Right forelimb (tissue), 1 donor: ENCODE results near the gene PRF1.

Experiments used
- DNase-seq: peaks from one replicate; pipeline ENCODE4 v3.0.0-alpha.2; 2018

The PRF1 gene

GRCh38 chr10:70575874-70576802 is 26.4 kb downstream of the PRF1 start:
- DNase-seq, result no peak

- no peak for DNase-seq
Observed at GRCh38 chr10:70575486-70575873, 27.1 kb downstream of the PRF1 start.

- DNase-seq, result peak; percentile 13
Observed at GRCh38 chr10:70573599-70574506, 28.7 kb downstream of the PRF1 start.

GRCh38 chr10:70571636-70572439 is 30.7 kb downstream of the PRF1 start:
- DNase-seq, result no peak

- DNase-seq, result no peak
Observed at GRCh38 chr10:70571236-70571635, 31.3 kb downstream of the PRF1 start.

GRCh38 chr10:70568781-70569495 is 33.6 kb downstream of the PRF1 start:
- DNase-seq, result no peak

GRCh38 chr10:70568113-70568512 is 34.4 kb downstream of the PRF1 start:
- no peak for DNase-seq

- peak; percentile 39 for DNase-seq
Observed at GRCh38 chr10:70567603-70568002, 34.9 kb downstream of the PRF1 start.

- DNase-seq, result peak; percentile 31
Observed at GRCh38 chr10:70566515-70567290, 35.8 kb downstream of the PRF1 start.

GRCh38 chr10:70565556-70566514 is 36.7 kb downstream of the PRF1 start:
- DNase-seq, result peak; percentile 42

GRCh38 chr10:70564901-70565351 is 37.6 kb downstream of the PRF1 start:
- no peak for DNase-seq

GRCh38 chr10:70564113-70564725 is 38.3 kb downstream of the PRF1 start:
- DNase-seq, result peak; percentile 36

GRCh38 chr10:70563230-70563629 is 39.3 kb downstream of the PRF1 start:
- peak; percentile 42 for DNase-seq

GRCh38 chr10:70562036-70562755 is 40.3 kb downstream of the PRF1 start:
- peak; percentile 73 for DNase-seq

- DNase-seq, result no peak
Observed at GRCh38 chr10:70561558-70561957, 41.0 kb downstream of the PRF1 start.

- DNase-seq, result peak; percentile 73
Observed at GRCh38 chr10:70561070-70561469, 41.5 kb downstream of the PRF1 start.

- DNase-seq, result peak; percentile 50
Observed at GRCh38 chr10:70560511-70560941, 42.0 kb downstream of the PRF1 start.

- DNase-seq, result peak; percentile 37
Observed at GRCh38 chr10:70559861-70560260, 42.7 kb downstream of the PRF1 start.
